ENCODE measurements around the gene GPR87.
A peak's percentile ranks its signal among the peaks of the same experiment; 100 is the strongest.

The GPR87 gene

DNA sequence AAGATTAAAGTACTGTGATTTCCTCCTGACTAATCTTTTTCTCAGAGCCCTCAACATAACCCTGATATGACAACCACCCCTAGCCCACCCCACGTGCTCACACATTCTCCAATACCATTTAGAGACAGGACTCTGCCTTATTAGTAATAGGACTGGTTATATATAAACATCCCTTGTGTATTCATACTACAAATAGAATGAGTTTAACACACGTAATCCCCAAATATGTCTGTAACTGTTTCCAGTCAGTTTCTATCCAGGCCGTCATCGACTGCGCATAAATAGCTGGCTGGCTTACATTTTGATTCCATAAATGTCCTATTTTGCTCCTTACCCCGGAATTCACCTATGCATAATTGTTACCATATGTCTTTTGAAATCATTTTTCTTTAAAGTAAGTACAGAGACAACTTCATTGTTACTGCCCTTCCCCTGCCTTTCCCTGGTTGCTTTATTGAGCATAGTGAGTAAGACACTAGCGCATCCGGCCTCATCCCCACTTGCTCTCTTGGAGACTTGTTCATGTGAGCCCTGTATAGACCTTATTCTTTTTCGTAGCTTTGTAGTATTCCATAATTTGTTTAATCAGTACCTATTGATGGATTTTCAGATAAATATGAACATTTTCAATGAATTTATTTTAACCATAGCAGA, 34.8 kb downstream of the GPR87 start:
- DNase-seq = no peak

DNA sequence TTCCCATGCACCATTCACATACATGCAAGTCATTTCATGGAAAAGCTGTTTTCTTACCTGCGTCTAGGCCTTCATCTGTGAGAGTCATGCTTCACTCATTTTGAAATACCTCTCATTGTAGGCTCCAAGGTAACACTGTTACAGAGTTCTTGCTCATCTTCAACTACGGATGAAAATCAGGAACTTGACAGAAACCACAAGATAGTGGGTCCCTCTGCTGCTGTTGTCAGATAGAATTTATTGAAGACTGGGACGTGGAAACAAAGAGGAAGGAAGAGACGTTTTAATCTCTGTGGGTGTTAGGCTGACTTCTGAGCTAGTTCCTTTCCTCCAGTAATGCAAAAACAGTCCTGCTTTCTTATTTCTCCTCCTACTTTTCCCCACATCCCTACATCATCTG, 38.4 kb downstream of the GPR87 start, which contains the start of gene P2RY14:
P2RY14 (minus strand) TSS at position 313 of the 400 bp plus-strand sequence. CDS start 64,226 bp downstream, outside the sequence.
- DNase-seq = no peak

- no peak for DNase-seq
Observed at GRCh38 chr3:151276687-151277042, 40.0 kb downstream of the GPR87 start.

- DNase-seq = no peak
Observed at GRCh38 chr3:151276038-151276686, 40.5 kb downstream of the GPR87 start.

DNA sequence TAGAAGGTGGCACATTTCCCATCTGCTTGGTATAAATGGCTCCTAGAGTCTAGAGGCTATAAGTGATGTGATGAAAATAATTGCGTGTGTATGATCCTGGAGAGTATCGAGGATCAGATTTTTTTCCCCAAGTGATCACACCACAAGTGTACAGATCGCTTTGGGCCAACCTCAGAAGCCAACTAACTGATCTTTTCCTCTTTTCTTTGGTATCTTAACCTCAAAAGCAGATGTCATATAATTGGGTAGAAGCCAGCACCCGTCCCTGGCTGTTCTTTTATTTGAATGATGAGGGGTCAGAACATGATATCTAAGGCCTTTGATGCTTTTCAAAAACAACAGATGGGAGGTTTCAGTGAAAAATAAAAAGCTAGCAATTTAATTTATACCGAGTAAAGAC, 41.5 kb downstream of the GPR87 start:
- DNase-seq = no peak

DNA sequence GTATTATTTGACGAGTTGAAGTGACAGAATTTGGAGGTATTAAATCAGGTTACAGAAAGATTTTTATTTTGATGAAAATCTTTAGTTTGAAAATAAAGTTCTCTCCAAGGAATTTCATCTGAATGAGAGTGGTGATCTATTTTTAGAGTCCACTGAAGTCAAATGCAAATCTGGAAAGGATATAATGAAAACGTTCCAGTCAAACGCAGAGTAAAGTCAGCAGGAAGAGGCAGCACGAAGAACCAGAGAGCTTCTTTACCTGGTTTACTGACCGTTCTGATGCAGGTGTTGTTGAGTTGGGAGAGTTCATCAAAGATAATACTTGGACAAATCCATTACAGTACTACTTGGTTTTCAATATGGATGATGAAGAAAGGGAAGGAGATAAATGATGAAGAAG, 47.0 kb downstream of the GPR87 start:
- no peak for DNase-seq

- peak; percentile 44 for DNase-seq
Observed at GRCh38 chr3:151268267-151269235, 48.1 kb downstream of the GPR87 start.

DNA sequence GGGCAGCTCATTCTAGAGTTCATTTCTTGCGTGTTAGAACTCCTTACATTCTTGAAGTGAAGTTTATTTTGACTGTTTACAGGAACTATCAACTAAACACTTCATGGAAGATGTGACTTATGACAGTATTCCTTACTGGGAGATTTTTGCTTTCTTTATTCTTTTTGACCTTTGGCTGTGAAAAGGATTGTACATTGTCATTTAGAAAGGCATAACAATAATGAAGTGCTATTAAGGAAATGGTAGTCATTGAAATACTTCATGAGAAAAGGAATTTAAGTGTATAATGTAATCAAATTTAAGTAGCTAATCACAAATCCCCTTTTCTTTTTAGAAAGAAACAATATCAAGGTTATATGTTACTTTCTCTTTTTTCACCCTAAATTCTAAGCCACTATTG, 49.6 kb downstream of the GPR87 start:
- no peak for DNase-seq

DNA sequence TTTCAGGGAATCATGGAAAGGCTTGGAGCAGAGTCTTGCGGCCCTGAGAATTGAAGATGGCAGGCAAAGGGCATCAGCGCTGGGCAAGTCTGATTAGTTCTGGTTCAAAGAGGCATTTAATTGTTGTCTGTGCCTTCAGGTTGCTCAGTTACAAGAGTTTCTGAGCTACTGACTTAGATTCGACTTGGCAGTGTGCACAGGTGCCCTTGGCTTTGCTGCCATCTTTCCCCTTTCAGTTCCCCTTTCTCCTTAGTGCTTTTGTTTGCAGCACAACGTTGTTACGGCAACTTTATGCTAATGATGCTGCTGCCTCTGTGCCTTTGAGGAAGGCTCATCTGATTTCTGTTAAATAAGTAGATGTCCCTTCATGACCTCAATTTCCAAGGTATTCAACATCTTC, 50.8 kb downstream of the GPR87 start:
- no peak for DNase-seq

DNA sequence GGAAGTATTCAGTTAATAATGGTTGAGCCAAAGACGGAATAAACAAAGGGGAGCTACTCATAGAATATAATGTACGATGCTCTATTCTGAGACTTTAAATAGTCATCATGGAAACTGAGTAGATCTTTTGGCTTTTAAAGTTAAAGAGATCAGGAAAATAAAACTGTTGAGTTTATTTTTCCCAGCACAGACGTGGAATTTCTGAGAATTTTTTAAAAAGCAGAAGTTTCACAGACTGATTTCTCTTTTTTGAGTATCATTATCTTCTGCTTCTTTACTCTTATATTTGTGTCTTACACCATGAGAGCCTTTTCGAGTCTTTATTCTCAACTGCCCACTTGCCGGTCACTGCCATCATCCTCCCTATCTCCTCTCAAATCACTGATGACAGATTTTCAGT, 51.5 kb downstream of the GPR87 start:
- no peak for DNase-seq

- no peak for DNase-seq
Observed at GRCh38 chr3:151264605-151265004, 52.0 kb downstream of the GPR87 start.

DNA sequence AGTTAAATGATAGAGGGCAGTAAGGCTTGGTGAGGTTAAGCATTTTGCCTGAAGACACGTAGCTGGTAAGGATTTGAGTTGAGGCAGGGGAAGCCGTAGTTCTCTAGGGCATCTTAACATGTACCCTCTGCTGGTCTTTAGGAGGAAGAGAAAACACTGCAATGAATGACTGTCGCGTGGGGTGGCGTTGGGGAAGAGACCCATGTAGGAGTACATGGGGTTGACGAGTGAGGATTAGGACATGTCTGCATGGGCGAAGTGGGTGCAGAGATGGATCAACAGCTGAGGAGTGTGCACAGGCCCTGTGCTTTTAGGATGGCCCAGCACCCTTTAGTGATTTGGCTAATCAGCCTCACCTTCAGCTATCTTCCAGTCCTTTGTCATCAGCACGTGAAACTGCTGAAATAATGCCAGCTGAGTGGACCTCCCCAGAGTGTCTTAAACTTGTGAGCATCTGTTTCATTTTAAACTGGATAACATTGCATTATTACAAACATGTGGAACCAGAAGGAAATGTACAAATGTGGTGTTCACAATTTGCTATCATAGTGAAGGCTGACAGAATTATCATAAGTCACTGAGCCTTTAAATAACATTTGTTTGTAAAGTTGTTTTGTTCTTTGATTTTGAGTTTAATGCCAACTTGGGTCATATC, 53.6 kb downstream of the GPR87 start:
- DNase-seq = no peak

DNA sequence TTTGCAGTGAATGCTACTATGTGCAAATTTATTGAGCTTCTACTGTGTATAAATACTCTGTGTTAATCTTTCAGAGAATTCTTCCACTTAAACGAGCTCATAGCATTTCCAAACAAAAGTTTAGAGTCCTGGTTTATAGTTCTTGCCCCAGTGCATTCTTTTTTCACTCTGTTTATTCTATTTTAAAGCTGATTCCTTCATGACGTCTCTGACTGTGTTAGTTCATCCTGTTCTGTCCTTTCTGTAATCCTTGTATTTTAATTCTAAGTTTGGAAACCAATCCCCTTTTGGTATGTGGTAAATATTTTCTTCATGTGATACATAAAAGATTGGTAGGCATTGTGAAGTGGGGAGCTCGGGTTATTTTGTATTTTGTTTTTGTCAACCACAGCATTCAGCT, 57.0 kb downstream of the GPR87 start:
- DNase-seq = no peak

- no peak for DNase-seq
Observed at GRCh38 chr3:151256749-151257148, 59.9 kb downstream of the GPR87 start.

DNA sequence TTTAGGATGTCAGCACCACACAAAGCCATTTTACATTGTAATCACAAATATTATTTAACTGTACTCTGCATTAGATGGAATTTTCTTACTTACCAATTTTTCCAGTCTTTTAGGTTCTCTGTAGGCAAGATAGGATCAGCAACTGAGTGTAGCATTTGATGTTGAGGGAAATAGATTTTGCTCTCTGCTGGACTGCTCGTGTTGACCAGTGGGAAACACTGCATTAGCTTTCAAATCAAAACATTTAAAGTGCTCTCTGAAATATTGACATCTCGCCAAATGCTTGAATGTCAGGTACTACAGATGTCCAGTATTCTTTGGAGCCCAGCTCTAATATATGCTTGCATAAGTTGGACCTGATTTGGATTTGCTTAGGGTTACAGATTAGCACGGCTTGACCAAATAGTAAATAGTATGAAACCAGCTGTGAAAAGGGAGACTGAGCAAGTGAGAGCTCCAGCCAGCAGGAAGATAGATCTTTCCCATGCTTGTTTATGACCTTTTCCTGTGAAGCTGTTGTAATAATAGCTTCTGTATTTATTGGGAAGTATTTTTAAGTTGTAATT, 67.8 kb downstream of the GPR87 start:
- DNase-seq = no peak

Data from stimulated activated CD4-positive, alpha-beta T cell treated with anti-CD3 and anti-CD28 coated beads, Interleukin-15, amount 100 ng/mL, for 24 hours (primary cell).